KBM-7 (cell line): ENCODE measurements around the gene ST3GAL6.
A peak's percentile ranks its signal among the peaks of the same experiment; 100 is the strongest.

Experiments used
- DNase-seq: peaks from one replicate; pipeline ENCODE4 v3.0.0-alpha.2; 2015
- in situ Hi-C: fragments of 300-500 bp; cut with MboI; formaldehyde crosslinking; loops from 2 replicates; pipeline ENCODE4 v1.14.3; 2020; ENCODE audit warnings: low sequenced_read_pairs, low pct_unique_long_range_greater_than_20kb, mixed read lengths

The ST3GAL6 gene

GRCh38 chr3:98769448-98769847 is 6.3 kb downstream of the ST3GAL6 start:
- DNase-seq, result no peak
- in situ Hi-C loops, result no loop called here

DNA sequence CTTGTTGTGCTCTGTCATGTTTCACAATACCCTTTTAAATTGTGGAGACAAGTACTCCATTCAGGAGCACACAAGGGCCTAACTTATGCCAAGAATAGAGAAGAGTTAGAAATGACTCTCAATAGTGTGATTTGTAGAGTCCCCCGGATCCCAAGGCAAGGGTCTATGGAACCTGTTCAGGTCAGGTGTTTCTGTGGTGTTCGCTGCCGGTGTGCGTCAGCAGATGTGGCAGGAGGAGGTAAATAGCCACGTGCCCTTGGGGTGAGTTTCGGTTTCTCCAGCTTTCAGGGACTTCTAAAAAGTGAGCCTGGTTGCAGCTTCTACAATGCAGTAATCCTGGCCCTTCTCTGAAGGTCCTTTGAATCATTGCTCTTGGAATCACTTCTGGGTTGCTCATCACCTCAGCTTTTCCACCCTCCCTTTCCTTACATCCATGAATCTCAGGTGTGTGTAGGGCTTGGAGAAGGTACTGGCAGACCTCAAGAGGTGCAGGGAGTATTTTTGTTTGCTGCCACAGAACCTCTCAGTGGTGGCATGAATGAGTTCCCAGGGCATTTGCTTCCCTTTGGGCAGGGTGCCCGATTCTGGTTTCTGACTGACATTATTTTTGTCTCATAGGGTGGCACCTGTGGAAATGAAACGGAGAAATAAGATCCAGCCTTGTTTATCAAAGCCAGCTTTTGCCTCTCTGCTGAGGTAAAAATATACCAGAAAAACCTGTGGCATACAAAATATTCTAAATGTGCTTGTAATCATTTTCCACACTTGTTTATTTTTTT is 7.3 kb downstream of the ST3GAL6 start:
- no peak for DNase-seq
- in situ Hi-C loops, result no loop called here

- no peak for DNase-seq
- in situ Hi-C loops, result no loop called here
Measured at GRCh38 chr3:98772022-98772421, 8.9 kb downstream of the ST3GAL6 start.

GRCh38 chr3:98775459-98776139 is 12.5 kb downstream of the ST3GAL6 start:
- DNase-seq, result no peak
- in situ Hi-C loops, result no loop called here

DNA sequence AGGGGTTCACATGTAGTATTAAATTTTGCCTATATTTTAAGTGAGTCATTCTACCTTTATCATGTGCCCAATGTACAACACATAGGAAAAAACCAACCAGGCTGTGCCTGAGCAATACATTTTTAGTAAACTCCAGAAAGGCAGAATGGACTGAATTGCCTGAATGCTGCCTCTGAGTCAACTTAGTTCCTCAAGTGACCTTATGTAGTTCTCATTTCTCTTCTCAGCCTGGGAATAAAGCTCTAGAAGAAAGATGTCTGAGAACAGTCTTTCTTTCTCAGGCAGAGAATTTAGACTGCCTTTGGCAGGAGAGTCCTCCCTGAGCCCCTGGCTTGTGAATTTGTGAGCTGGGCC is 13.0 kb downstream of the ST3GAL6 start:
- in situ Hi-C loops, result no loop called here
- DNase-seq, result no peak

DNA sequence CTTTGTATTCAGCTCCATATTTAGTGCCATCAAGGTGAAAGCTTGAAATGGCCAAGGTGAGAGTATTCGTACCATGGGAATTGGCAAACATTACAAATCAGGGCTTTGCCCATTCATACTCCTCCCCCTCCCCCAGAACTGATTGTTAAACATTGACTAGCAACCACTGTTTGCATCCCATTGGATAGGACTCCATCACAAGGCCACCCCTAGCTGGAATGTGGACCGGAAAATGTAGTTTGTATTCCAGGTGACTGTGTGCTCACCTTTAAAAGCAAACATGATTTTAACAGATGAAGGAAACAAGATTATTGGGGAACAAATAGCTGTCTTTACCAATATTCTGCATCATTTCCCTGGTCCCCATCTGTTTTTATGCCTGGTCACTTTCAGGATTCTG is 14.1 kb downstream of the ST3GAL6 start:
- DNase-seq, result no peak
- in situ Hi-C loops, result no loop called here

DNA sequence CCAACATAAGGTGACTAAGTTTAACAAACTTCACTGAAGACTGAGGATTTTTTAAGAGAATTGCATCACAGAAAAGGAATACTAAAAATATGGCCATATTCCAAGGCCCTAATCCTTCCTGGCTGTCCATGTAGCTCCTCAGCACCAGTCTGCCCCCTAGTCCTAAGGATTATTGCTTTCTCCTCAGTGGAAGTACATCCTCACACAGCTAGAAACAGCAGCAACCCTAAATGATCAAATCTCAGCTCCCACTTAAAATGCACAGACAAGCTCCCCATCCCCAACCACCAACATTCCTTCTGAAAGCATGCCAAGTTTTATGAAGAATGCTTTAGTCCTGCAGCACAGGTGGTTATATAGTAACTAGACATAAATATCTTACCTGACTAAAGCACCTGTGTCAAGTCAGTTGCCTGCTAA is 14.7 kb downstream of the ST3GAL6 start:
- DNase-seq, result no peak
- in situ Hi-C loops, result no loop called here

DNA sequence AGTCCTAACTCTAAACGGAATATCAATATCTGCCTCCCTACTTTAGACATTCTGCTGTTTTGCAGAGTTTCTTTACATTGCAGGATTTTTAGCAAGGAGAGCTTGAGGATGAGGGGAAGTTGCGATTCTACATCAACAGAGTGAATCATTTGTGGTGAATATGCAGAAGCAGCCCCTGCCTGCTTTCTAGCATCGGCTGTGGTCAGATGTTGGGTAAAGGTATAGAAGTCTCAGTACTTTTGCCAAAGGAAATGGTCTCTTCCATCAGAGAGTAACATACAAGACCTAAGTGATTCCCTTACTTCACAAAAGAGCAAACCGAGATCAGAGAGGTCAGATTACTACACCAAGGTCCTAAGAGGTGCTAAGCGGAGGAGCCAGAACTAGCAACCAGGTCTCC is 15.2 kb downstream of the ST3GAL6 start:
- DNase-seq, result peak; percentile 28
- in situ Hi-C loops, result no loop called here

- DNase-seq, result peak; percentile 50
- in situ Hi-C loops, result no loop called here
Measured at GRCh38 chr3:98778852-98779413, 15.8 kb downstream of the ST3GAL6 start.

- DNase-seq, result no peak
- in situ Hi-C loops, result no loop called here
Measured at GRCh38 chr3:98779541-98780335, 16.6 kb downstream of the ST3GAL6 start.

GRCh38 chr3:98780343-98780742 is 17.2 kb downstream of the ST3GAL6 start:
- in situ Hi-C loops, result no loop called here
- DNase-seq, result no peak

- in situ Hi-C loops, result no loop called here
- DNase-seq, result no peak
Measured at GRCh38 chr3:98782824-98783500, 19.8 kb downstream of the ST3GAL6 start.

- in situ Hi-C loops, result no loop called here
- no peak for DNase-seq
Measured at GRCh38 chr3:98784042-98784441, 20.9 kb downstream of the ST3GAL6 start.

DNA sequence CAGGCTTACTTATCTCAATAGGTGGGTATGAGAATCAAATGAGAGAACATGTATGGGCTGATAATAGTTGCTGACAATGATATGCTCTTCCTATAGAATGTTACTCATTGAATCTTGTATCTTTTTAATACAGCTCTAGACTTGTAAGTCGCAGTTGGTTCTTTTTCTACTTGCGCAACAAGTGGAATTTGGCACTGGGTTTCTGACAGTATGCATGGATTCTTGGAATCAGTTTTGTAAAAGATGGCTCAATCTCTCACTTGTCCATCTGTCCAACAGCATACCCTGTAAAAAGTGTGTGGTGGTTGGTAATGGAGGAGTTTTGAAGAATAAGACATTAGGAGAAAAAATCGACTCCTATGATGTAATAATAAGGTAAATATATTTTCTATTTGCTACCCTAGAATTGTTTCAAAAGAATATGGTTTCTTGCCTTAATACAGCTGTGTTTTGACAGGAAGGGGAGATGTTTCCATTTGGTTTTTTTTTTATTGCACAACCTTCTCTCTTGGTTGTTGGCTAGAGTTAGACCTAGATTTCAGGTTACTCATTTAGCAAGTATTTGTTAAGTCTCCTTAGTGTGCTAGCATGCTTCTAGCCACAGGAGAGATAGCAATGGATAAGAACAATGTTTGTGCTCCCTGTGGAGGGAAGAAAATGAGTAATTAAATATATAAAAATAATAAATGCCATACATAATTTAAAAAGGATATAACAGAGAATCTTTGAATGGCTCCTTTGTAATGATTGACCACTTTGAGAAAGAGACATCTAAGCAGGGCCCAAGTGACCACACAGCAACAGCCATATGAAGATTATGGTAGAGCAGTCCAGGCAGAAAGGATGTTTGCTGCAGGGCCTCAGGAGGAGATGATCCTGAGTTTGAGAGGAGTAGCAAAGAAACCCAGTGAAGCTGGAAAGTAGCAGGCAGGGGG is 21.8 kb downstream of the ST3GAL6 start:
- DNase-seq, result no peak
- in situ Hi-C loops, result no loop called here

- in situ Hi-C loops, result no loop called here
- peak; percentile 33 for DNase-seq
Measured at GRCh38 chr3:98786364-98787006, 23.3 kb downstream of the ST3GAL6 start.

GRCh38 chr3:98787181-98787580 is 24.0 kb downstream of the ST3GAL6 start:
- in situ Hi-C loops, result no loop called here
- DNase-seq, result no peak

GRCh38 chr3:98788651-98789050 is 25.5 kb downstream of the ST3GAL6 start:
- in situ Hi-C loops, result no loop called here
- DNase-seq, result peak; percentile 55
